Adrenal gland (tissue), 5 donors: Measurements from ENCODE around the gene MUC12.

Experiments used
- POLR2A ChIP-seq, 2 donors: fragments of 450-650 bp; IDR thresholded peaks; one replicate each; pipeline ENCODE4 v1.6.1; 2017; ENCODE audit warnings: antibody characterized with exemption in 2 of 2, mild to moderate bottlenecking in 2 of 2, moderate library complexity in 1 of 2
- TF ChIP-seq, protein P1 (sequence below), 6 experiments: fragments of 450-650 bp in 4 of 6; fragments of 200-600 bp in 2 of 6; sonication (generic) in 1 of 6; IDR thresholded peaks; 1 replicate in 5 of 6; 2 replicates in 1 of 6; pipeline versions ENCODE4 v1.5.1 to v1.8.0; 2016 to 2021; ENCODE audit warnings: antibody characterized with exemption in 6 of 6, mild to moderate bottlenecking in 2 of 6, moderate library complexity in 1 of 6
- donor health status: DM: no; HTN: no; CAD: no.

DNA sequence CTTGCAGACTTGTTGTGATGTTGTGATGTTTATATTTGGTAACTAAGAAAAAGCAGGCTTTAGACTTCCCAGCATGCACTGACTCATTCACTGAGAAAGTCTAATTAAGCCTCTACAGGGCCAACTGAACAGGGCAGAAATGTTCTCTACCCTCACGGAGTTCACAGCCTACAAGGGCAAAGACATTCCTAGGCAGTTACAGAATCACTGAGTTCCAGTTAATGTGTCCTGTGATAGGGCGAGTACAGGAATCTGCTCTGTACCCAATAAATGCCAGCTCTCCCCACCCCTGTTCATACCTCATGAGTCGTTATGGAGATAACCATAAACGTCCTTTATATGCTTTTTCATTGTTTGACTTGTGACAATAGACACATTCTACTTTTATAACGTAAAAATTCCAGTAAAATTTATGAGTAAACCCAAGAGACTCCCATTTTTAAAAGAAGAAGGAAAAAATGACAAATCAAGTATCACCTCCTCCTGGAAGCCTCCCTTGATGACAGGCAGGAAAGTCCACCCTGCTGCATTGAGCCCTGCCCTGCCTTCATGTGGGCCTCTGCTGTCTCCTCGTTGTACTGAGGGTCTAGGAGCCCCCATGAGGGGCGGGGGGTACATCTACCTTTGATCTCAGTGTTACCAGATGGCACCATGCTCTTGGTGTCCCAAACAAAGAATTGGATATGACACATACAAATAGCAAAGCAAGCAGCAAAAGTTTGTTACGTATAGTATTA is 14.3 kb downstream of the MUC12 start:
- TF ChIP-seq, protein P1, sequence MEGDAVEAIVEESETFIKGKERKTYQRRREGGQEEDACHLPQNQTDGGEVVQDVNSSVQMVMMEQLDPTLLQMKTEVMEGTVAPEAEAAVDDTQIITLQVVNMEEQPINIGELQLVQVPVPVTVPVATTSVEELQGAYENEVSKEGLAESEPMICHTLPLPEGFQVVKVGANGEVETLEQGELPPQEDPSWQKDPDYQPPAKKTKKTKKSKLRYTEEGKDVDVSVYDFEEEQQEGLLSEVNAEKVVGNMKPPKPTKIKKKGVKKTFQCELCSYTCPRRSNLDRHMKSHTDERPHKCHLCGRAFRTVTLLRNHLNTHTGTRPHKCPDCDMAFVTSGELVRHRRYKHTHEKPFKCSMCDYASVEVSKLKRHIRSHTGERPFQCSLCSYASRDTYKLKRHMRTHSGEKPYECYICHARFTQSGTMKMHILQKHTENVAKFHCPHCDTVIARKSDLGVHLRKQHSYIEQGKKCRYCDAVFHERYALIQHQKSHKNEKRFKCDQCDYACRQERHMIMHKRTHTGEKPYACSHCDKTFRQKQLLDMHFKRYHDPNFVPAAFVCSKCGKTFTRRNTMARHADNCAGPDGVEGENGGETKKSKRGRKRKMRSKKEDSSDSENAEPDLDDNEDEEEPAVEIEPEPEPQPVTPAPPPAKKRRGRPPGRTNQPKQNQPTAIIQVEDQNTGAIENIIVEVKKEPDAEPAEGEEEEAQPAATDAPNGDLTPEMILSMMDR (IDR thresholded peaks at IDR 0.05), result no peak
- TF ChIP-seq POLR2A (IDR thresholded peaks at IDR 0.05), result no peak
